Adrenal gland (tissue), 5 donors: ENCODE data around the gene TTLL11.

Source experiments
- POLR2A ChIP-seq, 2 donors: fragments of 450-650 bp; IDR thresholded peaks; one replicate each; pipeline ENCODE4 v1.6.1; 2017; ENCODE audit warnings: antibody characterized with exemption in 2 of 2, mild to moderate bottlenecking in 2 of 2, moderate library complexity in 1 of 2
- TF ChIP-seq, protein P1 (sequence below), 6 experiments: fragments of 450-650 bp in 4 of 6; fragments of 200-600 bp in 2 of 6; sonication (generic) in 1 of 6; IDR thresholded peaks; 1 replicate in 5 of 6; 2 replicates in 1 of 6; pipeline versions ENCODE4 v1.5.1 to v1.8.0; 2016 to 2021; ENCODE audit warnings: antibody characterized with exemption in 6 of 6, mild to moderate bottlenecking in 2 of 6, moderate library complexity in 1 of 6
- donor health status: DM: no; HTN: no; CAD: no.

DNA sequence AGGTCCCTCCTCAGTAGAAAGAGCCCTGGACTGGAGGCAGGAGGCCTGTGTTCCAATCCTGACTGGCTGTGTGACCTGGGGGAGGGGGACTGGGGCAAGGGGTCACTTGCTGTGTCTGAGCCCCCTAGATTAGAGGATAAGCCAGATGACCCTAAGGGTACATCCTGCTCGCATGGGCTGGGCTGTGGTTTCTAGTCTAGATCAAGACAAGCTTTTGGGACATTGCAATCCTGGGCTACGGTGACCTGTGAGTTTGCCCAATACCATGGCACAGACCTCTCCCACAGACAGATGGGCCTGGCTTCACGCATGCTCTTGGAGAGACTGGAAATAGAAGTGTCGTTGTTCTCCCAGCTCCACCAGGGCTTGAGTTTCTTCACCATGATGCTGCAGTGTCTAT lies 39.4 kb upstream of the TTLL11 start:
- TF ChIP-seq, protein P1, sequence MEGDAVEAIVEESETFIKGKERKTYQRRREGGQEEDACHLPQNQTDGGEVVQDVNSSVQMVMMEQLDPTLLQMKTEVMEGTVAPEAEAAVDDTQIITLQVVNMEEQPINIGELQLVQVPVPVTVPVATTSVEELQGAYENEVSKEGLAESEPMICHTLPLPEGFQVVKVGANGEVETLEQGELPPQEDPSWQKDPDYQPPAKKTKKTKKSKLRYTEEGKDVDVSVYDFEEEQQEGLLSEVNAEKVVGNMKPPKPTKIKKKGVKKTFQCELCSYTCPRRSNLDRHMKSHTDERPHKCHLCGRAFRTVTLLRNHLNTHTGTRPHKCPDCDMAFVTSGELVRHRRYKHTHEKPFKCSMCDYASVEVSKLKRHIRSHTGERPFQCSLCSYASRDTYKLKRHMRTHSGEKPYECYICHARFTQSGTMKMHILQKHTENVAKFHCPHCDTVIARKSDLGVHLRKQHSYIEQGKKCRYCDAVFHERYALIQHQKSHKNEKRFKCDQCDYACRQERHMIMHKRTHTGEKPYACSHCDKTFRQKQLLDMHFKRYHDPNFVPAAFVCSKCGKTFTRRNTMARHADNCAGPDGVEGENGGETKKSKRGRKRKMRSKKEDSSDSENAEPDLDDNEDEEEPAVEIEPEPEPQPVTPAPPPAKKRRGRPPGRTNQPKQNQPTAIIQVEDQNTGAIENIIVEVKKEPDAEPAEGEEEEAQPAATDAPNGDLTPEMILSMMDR (IDR thresholded peaks at IDR 0.05) = no peak
- TF ChIP-seq POLR2A (IDR thresholded peaks at IDR 0.05) = no peak
